ENCODE measurements around the gene LYPLA2.
"Not testable (repeated sequence)": the region's sequence is repeated elsewhere in the genome, so short reads cannot be mapped to it uniquely, and the experiment has no call there.

Gene LYPLA2

GRCh38 chr1:23799570-23800399 lies 8.8 kb downstream of the LYPLA2 start:
- no peak for DNase-seq (ENCODE audit: low read depth in 4 of 4, low spot score in 1 of 4)

- DNase-seq (ENCODE audit: low read depth in 4 of 4, low spot score in 1 of 4): peak; percentile 96 to 98 (median 97)
Observed at GRCh38 chr1:23800400-23801337, 9.7 kb downstream of the LYPLA2 start, which contains the start of gene GALE. Gene GALE, minus strand, starts transcription at chr1:23800754. Its CDS starts 1,747 bp downstream, at chr1:23799007.

GRCh38 chr1:23801338-23801748 lies 10.4 kb downstream of the LYPLA2 start:
- DNase-seq (ENCODE audit: low read depth in 4 of 4, low spot score in 1 of 4): no peak

GRCh38 chr1:23801876-23802275 lies 10.9 kb downstream of the LYPLA2 start:
- DNase-seq (ENCODE audit: low read depth in 4 of 4, low spot score in 1 of 4): no peak

- not testable (repeated sequence) for DNase-seq (ENCODE audit: low read depth in 4 of 4, low spot score in 1 of 4)
Observed at GRCh38 chr1:23802809-23803342, 11.9 kb downstream of the LYPLA2 start.

- DNase-seq (ENCODE audit: low read depth in 4 of 4, low spot score in 1 of 4): no peak
Observed at GRCh38 chr1:23803674-23804073, 12.7 kb downstream of the LYPLA2 start.

- DNase-seq (ENCODE audit: low read depth in 4 of 4, low spot score in 1 of 4): no peak
Observed at GRCh38 chr1:23804183-23804835, 13.4 kb downstream of the LYPLA2 start.

GRCh38 chr1:23805025-23805424 lies 14.1 kb downstream of the LYPLA2 start:
- no peak for DNase-seq (ENCODE audit: low read depth in 4 of 4, low spot score in 1 of 4)

- no peak for DNase-seq (ENCODE audit: low read depth in 4 of 4, low spot score in 1 of 4)
Observed at GRCh38 chr1:23806280-23806679, 15.3 kb downstream of the LYPLA2 start.

GRCh38 chr1:23807453-23807852 lies 16.5 kb downstream of the LYPLA2 start:
- DNase-seq (ENCODE audit: low read depth in 4 of 4, low spot score in 1 of 4): no peak

GRCh38 chr1:23809751-23810171 lies 18.8 kb downstream of the LYPLA2 start:
- DNase-seq (ENCODE audit: low read depth in 4 of 4, low spot score in 1 of 4): peak; percentile 64 to 75 (median 68)

- no peak for DNase-seq (ENCODE audit: low read depth in 4 of 4, low spot score in 1 of 4)
Observed at GRCh38 chr1:23810818-23811540, 20.0 kb downstream of the LYPLA2 start.

- DNase-seq (ENCODE audit: low read depth in 4 of 4, low spot score in 1 of 4): no peak
Observed at GRCh38 chr1:23814016-23814415, 23.1 kb downstream of the LYPLA2 start.

GRCh38 chr1:23816361-23816760 lies 25.4 kb downstream of the LYPLA2 start:
- no peak for DNase-seq (ENCODE audit: low read depth in 4 of 4, low spot score in 1 of 4)

- no peak for DNase-seq (ENCODE audit: low read depth in 4 of 4, low spot score in 1 of 4)
Observed at GRCh38 chr1:23816906-23817305, 26.0 kb downstream of the LYPLA2 start.

- no peak for DNase-seq (ENCODE audit: low read depth in 4 of 4, low spot score in 1 of 4)
Observed at GRCh38 chr1:23817633-23818032, 26.7 kb downstream of the LYPLA2 start.

GRCh38 chr1:23823767-23824166 lies 32.8 kb downstream of the LYPLA2 start:
- no peak for DNase-seq (ENCODE audit: low read depth in 4 of 4, low spot score in 1 of 4)

GRCh38 chr1:23824711-23825075 lies 33.7 kb downstream of the LYPLA2 start:
- no peak for DNase-seq (ENCODE audit: low read depth in 4 of 4, low spot score in 1 of 4)

- peak; percentile 66 to 88 (median 80) for DNase-seq (ENCODE audit: low read depth in 4 of 4, low spot score in 1 of 4)
Observed at GRCh38 chr1:23825076-23825761, 34.3 kb downstream of the LYPLA2 start, which contains the start of gene HMGCL. Gene HMGCL, minus strand, starts transcription at chr1:23825429. Its CDS starts 14 bp downstream, at chr1:23825415.
